ENCODE measurements around the gene SGTA.

DNA sequence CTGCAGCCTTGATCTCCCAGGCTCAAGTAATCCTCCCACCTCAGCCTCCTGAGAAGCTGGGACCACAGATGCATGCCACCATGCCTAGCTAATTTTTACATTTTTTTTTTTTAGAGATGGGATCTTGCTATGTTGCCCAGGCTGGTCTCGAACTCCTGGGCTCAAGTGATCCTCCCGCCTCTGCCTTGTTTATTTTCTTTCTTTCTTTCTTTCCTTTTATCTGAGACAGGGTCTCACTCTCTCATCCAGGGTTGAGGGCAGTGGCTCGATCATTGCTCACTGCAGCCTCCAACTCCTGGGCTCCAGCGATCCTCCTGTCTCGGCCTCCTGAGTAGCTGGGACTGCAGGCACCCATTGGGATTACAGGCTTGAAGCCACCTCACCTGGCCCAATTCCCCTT lies 76.8 kb downstream of the SGTA start:
- no peak for TF ChIP-seq SP1 (IDR thresholded peaks at IDR 0.05)
- TF ChIP-seq, protein P1, sequence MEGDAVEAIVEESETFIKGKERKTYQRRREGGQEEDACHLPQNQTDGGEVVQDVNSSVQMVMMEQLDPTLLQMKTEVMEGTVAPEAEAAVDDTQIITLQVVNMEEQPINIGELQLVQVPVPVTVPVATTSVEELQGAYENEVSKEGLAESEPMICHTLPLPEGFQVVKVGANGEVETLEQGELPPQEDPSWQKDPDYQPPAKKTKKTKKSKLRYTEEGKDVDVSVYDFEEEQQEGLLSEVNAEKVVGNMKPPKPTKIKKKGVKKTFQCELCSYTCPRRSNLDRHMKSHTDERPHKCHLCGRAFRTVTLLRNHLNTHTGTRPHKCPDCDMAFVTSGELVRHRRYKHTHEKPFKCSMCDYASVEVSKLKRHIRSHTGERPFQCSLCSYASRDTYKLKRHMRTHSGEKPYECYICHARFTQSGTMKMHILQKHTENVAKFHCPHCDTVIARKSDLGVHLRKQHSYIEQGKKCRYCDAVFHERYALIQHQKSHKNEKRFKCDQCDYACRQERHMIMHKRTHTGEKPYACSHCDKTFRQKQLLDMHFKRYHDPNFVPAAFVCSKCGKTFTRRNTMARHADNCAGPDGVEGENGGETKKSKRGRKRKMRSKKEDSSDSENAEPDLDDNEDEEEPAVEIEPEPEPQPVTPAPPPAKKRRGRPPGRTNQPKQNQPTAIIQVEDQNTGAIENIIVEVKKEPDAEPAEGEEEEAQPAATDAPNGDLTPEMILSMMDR (IDR thresholded peaks at IDR 0.05; ENCODE audit: low read depth, low read length, missing input control), result no peak
- TF ChIP-seq JUND (IDR thresholded peaks at IDR 0.05), result no peak
- TF ChIP-seq, protein P2, sequence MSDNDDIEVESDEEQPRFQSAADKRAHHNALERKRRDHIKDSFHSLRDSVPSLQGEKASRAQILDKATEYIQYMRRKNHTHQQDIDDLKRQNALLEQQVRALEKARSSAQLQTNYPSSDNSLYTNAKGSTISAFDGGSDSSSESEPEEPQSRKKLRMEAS (IDR thresholded peaks at IDR 0.05), result no peak
- TF ChIP-seq, protein P3, sequence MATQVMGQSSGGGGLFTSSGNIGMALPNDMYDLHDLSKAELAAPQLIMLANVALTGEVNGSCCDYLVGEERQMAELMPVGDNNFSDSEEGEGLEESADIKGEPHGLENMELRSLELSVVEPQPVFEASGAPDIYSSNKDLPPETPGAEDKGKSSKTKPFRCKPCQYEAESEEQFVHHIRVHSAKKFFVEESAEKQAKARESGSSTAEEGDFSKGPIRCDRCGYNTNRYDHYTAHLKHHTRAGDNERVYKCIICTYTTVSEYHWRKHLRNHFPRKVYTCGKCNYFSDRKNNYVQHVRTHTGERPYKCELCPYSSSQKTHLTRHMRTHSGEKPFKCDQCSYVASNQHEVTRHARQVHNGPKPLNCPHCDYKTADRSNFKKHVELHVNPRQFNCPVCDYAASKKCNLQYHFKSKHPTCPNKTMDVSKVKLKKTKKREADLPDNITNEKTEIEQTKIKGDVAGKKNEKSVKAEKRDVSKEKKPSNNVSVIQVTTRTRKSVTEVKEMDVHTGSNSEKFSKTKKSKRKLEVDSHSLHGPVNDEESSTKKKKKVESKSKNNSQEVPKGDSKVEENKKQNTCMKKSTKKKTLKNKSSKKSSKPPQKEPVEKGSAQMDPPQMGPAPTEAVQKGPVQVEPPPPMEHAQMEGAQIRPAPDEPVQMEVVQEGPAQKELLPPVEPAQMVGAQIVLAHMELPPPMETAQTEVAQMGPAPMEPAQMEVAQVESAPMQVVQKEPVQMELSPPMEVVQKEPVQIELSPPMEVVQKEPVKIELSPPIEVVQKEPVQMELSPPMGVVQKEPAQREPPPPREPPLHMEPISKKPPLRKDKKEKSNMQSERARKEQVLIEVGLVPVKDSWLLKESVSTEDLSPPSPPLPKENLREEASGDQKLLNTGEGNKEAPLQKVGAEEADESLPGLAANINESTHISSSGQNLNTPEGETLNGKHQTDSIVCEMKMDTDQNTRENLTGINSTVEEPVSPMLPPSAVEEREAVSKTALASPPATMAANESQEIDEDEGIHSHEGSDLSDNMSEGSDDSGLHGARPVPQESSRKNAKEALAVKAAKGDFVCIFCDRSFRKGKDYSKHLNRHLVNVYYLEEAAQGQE (IDR thresholded peaks at IDR 0.05), result no peak
- TF ChIP-seq GABPA (IDR thresholded peaks at IDR 0.05 in 1 of 2, conservative IDR thresholded peaks at IDR 0.05 in 1 of 2), result no peak
- TF ChIP-seq, protein P4, sequence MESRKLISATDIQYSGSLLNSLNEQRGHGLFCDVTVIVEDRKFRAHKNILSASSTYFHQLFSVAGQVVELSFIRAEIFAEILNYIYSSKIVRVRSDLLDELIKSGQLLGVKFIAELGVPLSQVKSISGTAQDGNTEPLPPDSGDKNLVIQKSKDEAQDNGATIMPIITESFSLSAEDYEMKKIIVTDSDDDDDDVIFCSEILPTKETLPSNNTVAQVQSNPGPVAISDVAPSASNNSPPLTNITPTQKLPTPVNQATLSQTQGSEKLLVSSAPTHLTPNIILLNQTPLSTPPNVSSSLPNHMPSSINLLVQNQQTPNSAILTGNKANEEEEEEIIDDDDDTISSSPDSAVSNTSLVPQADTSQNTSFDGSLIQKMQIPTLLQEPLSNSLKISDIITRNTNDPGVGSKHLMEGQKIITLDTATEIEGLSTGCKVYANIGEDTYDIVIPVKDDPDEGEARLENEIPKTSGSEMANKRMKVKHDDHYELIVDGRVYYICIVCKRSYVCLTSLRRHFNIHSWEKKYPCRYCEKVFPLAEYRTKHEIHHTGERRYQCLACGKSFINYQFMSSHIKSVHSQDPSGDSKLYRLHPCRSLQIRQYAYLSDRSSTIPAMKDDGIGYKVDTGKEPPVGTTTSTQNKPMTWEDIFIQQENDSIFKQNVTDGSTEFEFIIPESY (IDR thresholded peaks at IDR 0.05), result no peak
- TF ChIP-seq YY1 (IDR thresholded peaks at IDR 0.05), result no peak
